ENCODE data around the gene RECQL5.
"Not testable (repeated sequence)": the region's sequence is repeated elsewhere in the genome, so short reads cannot be mapped to it uniquely, and the experiment has no call there.

RECQL5 gene

DNA sequence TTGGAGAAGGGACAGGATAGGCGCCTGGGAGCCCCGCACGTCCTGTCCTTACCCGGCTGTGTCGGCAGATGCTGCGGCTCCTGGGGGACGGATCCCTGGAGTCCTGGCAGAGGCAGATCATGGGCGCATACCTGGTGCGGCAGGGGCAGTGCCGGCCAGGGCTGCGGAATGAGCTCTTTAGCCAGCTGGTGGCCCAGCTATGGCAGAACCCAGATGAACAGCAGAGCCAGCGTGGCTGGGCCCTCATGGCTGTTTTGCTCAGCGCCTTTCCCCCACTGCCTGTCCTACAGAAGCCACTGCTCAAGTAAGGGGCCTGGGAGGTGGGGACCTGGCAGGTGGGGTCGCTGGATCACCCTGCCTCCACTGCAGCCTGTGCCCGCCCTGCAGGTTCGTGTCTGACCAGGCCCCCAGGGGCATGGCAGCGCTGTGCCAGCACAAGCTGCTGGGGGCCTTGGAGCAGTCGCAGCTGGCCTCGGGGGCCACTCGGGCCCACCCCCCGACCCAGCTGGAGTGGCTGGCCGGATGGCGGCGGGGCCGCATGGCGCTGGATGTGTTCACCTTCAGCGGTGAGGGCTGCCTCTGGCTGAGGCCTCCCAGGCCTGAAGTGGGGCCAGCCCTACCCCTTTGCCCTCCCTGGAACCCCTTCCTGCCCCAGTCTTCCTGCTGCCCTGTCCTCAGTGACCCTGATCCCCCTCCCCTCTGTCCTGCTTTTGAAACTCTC lies 53.9 kb downstream of the RECQL5 start:
- no peak for DNase-seq

DNA sequence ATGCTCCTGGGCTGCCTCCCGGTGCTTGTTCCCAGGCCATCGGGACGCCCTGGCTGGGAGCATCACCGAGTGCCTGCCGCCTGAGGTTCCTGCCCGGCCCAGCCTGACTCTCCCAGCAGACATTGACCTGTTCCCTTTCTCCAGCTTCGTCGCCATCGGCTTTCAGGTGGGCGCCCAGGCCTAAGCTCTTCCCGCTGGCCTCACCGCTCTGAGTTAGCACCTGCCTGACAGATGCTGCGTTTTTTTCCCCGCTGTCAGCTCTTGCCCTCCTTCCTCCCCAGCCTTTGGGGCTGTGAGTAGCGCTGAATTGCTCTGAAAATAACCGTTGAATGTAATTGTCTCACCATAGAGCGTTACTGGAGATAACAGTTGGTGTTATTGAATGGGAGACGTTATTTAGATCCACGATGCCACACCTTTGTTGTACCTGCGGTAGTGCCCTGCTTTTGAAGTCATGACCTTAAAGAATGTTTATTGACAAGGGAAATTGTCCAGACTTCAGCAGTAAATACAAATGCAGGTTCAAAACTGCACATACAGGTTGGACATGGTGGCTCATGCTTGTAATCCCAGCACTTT lies 55.0 kb downstream of the RECQL5 start:
- DNase-seq: no peak

DNA sequence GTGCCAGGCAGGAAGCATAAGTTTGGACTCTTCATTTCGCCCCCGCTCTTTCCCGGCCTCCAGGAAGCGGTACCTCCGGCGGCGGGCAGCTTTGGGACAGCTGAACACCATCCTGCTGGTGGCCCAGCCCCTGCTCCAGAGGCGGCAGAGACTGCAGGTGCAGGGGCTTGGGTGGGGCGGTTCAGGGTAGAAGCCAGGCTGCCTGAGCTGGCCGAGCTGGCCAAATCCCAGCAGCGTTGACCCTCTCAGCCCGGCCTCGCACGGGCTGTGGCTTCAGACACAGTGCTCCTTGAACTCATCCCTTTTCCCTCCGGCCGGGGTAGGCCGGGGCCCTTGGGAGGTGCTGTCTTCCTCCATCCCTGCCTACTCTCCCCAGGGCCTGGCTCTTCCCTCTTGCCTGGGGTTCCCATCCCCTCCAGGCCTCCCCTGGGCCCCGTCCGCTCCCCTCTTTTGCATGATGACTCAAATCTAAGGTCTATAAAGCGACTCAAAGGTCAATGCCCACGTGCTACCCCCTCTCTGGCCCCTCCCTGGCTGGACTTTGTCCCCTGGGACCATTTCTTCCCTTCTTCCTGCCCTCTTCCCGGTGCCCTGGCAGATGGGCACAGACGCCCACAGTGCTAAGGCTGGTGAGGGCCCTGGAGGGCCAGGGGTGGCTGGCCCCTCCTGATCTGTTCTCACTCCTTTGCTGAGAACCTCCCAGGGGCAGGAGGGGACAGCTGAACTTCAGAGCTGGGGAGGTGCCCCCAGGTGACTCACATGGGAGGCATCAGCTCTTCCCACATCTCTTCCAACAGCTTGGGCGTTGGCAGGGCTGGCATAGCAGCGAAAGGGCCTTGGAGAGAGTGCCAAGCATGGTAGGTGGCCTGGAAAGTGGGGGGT lies 56.6 kb downstream of the RECQL5 start:
- DNase-seq: no peak

GRCh38 chr17:75607086-75607485 lies 59.9 kb downstream of the RECQL5 start:
- DNase-seq: no peak

DNA sequence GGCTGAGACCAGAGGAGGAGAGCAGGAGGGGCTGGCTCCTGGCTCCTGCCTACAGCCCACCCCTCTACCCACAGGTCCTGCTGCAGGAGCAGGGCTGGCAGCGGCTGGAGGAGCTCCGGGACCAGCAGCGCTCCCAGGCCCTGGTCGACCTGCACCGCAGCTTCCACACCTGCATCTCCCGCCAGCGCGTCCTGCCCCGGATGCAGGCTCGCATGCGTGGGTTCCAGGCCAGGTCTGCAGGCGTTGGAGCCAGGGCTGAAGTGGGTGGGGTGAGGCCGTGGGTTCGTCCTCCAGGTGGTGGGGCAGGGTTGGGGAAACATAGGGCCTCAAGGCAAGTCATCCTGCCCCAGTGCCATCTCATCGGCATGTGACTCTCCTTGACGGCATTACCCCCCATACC lies 61.2 kb downstream of the RECQL5 start:
- DNase-seq: no peak

DNA sequence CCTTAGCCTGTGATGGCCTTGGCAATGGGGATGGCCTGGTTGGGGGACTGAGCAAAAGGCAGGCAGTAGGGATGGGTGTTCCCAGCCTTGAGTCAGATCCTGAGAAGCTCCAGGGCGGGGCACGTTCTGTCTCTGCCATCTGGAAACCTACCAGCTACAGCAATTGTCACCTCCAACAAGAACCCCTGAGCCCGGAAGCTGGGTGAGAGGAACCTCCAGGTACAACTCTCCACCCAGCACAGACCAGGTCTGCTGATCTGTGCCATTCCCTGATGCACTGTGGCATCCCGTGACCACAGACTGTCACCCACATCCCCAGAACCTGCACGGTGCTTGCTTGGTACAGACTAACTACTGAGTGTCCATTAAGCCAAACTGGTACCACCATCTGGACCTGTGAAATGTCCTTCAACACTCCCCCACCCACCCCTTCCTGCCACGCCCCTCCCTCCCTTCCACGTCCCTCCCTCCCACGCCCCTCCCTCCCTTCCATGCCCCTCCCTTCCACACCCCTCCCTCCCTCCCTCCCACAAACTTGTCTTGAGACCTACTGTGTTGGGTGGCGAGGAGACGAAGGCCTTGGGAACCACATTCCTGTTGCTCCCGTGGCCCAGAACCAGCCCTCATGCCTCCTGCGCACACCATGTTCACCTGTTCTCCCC lies 62.8 kb downstream of the RECQL5 start:
- no peak for DNase-seq

DNA sequence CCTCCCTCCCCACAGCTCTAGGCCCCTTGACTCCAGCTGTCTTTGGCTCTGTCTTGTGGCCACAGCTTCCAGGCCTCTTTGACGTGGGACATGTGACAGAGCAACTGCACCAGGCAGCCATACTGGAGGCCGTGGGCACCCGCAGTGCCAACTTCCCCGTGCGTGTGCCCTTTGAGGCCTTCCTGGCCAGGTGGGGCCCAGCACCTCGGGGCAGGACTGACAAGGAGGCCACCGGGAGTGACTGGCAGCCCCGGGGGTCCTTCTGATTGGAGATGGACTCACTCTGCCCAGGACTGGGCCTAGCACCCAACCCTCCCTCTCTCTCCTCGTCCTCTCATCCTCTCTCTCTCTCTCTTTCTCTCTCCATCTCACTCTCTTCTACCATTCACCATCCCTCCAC lies 63.8 kb downstream of the RECQL5 start:
- no peak for DNase-seq

DNA sequence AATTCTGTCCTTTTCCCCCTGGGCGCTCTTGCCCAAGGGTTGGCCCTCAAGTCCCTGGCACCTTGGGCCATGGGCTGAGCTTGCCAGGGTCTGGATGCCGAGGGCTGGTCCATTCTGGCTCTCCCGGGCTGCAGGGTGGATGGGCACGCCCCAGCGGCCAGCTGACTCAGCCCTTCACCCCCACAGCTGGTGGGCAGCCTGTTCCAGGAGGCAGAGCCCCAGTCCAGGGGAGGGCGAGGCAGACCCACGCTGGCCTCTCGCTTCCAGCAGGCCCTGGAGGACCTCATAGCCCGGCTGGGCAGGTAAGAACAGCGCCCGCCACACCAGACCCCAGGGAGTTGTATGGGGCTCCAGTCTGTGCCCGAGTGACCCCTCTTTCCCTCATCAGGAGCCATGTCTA lies 64.3 kb downstream of the RECQL5 start:
- DNase-seq: no peak

GRCh38 chr17:75601057-75601987 lies 65.6 kb downstream of the RECQL5 start:
- DNase-seq: peak; percentile 55

GRCh38 chr17:75596320-75597087 lies 70.5 kb downstream of the RECQL5 start:
- DNase-seq: no peak

- no peak for DNase-seq
These were observed 71.0 kb downstream of the RECQL5 start for GRCh38 chr17:75595920-75596313.

GRCh38 chr17:75595284-75595919 lies 71.6 kb downstream of the RECQL5 start:
- no peak for DNase-seq

- DNase-seq: no peak
These were observed 72.3 kb downstream of the RECQL5 start for GRCh38 chr17:75594499-75595283.

DNA sequence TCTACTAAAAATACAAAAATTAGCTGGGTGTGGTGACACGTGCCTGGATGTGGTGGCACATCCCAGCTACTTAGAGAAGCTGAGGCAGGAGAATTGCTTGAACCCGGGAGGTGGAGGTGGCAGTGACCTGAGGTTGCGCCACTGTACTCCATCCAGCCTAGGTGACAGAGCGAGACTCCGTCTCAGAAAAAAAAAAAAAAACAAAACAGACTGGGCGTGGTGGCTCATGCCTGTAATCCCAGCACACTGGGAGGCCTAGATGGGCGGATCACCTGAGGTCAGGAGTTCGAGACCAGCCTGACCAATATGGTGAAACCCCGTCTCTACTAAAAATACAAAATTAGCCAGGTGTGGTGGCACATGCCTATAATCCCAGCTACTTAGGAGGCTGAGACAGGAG lies 73.5 kb downstream of the RECQL5 start:
- DNase-seq: not testable (repeated sequence)

GRCh38 chr17:75592348-75593020 lies 74.5 kb downstream of the RECQL5 start:
- DNase-seq: no peak

DNA sequence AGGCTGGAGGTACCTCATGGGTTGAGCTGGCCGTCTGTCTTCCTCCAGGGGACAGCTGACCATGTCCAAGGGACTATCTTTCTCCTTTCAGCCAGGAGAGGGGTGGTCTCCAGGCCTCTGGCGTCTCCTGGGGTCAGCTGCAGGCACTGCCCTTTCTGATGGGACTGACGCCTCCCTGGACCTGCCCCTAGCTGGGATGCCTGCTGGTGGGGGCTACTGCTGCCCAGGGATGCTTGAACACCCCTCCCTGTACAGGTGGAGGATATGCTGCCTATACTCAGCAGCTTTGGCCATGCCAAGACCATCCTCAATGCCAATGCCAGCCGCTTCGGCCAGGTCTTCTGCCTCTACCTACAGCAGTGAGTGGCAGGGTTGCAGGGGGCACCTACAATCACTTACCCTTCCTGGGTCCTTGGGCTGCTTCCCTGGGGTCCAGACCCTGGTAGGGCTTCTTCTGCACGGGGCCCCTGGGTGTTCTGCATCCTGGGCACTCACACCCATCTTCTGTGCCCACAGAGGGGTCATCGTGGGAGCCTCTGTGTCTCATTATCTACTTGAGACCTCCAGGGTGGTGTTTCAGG lies 75.1 kb downstream of the RECQL5 start:
- DNase-seq: no peak

DNA sequence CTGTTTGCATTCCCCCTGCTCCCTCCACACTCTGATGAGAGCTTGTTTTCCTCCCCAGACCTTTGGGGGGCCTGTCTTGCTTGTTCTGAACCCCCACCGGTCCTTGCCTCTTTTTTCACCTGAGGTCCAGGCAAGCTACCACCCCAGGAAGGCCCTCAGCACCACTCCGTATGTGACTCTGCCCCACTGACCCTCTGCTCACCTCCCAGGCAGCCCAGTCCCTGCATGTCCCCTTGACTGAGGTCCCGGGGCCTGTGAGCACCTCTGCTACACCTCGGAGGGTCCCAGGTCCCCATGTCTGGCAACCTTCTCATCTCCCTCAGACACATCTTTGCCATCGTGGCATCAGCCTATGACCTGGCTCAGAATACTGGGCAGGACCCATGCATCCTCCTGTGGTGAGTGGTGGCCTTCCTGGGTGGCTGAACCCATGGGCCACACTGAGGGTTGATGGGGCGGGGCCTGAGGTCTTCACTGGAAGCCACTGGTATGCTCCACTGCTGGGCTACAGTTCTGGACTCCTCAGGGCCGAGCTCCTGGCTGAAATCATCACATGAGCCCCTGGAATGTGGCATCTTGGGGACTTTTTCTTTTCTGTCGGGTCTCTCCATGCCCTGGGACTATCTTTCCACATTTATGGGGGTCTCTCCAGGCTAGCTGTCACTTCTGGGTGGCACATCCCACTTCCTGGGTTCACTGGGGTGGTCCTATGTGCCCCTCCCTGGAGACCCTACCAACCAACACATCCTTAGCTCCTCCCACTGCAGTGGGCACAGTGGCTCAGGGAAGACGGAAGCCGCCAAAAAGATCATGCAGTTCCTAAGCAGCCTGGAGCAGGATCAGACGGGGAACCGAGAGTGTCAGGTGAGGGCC lies 75.9 kb downstream of the RECQL5 start:
- DNase-seq: no peak

DNA sequence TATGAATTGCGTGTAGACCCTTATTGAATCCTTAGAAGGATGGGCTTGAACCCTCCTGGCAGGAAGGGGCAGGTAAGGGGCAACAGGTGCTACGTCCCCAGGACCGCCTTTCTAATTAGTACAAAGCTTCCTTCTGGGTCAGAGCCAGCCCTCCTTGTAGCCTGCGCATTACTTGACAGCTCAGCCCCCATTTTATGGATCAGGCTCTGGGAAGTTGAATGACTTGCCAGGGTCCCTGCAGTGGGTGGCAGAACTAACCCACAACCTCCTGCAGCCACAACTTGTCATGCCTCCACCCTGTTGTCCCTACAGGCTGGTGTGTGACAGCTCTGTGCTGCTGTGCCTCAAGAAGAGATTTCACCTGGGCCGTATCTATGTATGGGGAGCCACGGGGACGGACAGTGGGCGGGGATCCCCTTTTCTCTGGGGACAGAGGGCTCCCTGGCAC lies 76.6 kb downstream of the RECQL5 start:
- DNase-seq: no peak
